Esophagus muscularis mucosa (tissue), 3 donors: ENCODE measurements around the gene CMTR1.

Experiments used
- EP300 ChIP-seq: sonication (generic); formaldehyde crosslinking; IDR thresholded peaks from one replicate; pipeline ENCODE4 v1.6.1; 2017; ENCODE audit warnings: antibody characterized with exemption
- TF ChIP-seq, protein P1 (sequence below), 3 experiments: fragments of 200-600 bp in 2 of 3; fragments of 450-650 bp in 1 of 3; sonication (generic) in 2 of 3; IDR thresholded peaks; one replicate each; pipeline ENCODE4 v1.5.1; 2017 to 2019; ENCODE audit warnings: antibody characterized with exemption in 3 of 3, mild to moderate bottlenecking in 2 of 3, moderate library complexity in 1 of 3

GRCh38 chr6:37409501-37409900 lies 23.5 kb upstream of the CMTR1 start:
- no peak for TF ChIP-seq EP300
- TF ChIP-seq, protein P1, sequence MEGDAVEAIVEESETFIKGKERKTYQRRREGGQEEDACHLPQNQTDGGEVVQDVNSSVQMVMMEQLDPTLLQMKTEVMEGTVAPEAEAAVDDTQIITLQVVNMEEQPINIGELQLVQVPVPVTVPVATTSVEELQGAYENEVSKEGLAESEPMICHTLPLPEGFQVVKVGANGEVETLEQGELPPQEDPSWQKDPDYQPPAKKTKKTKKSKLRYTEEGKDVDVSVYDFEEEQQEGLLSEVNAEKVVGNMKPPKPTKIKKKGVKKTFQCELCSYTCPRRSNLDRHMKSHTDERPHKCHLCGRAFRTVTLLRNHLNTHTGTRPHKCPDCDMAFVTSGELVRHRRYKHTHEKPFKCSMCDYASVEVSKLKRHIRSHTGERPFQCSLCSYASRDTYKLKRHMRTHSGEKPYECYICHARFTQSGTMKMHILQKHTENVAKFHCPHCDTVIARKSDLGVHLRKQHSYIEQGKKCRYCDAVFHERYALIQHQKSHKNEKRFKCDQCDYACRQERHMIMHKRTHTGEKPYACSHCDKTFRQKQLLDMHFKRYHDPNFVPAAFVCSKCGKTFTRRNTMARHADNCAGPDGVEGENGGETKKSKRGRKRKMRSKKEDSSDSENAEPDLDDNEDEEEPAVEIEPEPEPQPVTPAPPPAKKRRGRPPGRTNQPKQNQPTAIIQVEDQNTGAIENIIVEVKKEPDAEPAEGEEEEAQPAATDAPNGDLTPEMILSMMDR (IDR thresholded peaks at IDR 0.05): no peak
